Endodermal cell (in vitro differentiated cells): ENCODE data around the gene NNAT. TPM values are rescaled to one million over a fixed set of nuclear protein-coding genes. Genes with fewer than 3 reads are reported as not detected.

ENCODE experiments used
- DNase-seq: peaks from one replicate; pipeline ENCODE4 v3.0.0-alpha.2; 2017
- H3K27ac ChIP-seq: 2 replicates; pipeline ENCODE4 v1.5.1; 2013; ENCODE audit warnings: mild to moderate bottlenecking, low read depth, low read length, moderate library complexity
- H3K27me3 ChIP-seq: 2 replicates; pipeline ENCODE4 v1.6.1; 2013; ENCODE audit warnings: mild to moderate bottlenecking, low read length, moderate library complexity; ENCODE audit not compliant: insufficient read depth, control insufficient read depth, poor library complexity, severe bottlenecking
- H3K36me3 ChIP-seq: 2 replicates; pipeline ENCODE4 v1.7.0; 2013; ENCODE audit warnings: mild to moderate bottlenecking, low read length, moderate library complexity; ENCODE audit not compliant: control insufficient read depth, insufficient read depth
- H3K4me1 ChIP-seq: one replicate; pipeline ENCODE4 v1.7.0; 2013; ENCODE audit warnings: low read length; ENCODE audit not compliant: control insufficient read depth, insufficient read depth
- H3K4me3 ChIP-seq: 2 replicates; pipeline ENCODE4 v1.5.1; 2013; ENCODE audit warnings: mild to moderate bottlenecking, low read length, moderate library complexity
- H3K9ac ChIP-seq: 2 replicates; pipeline ENCODE4 v1.6.1; 2013; ENCODE audit warnings: mild to moderate bottlenecking, low read length, moderate library complexity; ENCODE audit not compliant: poor library complexity, severe bottlenecking; ENCODE audit errors: extremely low read depth
- H3K9me3 ChIP-seq: 2 replicates; pipeline ENCODE4 v1.6.1; 2013; ENCODE audit warnings: mild to moderate bottlenecking, low read length, moderate library complexity; ENCODE audit not compliant: control insufficient read depth
- H3K27ac Mint-ChIP-seq: 2 replicates; pipeline ENCODE4 v1.8.0; 2020; ENCODE audit warnings: mixed read lengths
- H3K27me3 Mint-ChIP-seq: 2 replicates; pipeline ENCODE4 v1.8.0; 2021; ENCODE audit warnings: mild to moderate bottlenecking, mixed read lengths; ENCODE audit not compliant: insufficient read depth
- H3K36me3 Mint-ChIP-seq: 2 replicates; pipeline ENCODE4 v1.8.0; 2020; ENCODE audit warnings: low read depth, mixed read lengths
- H3K4me1 Mint-ChIP-seq: 2 replicates; pipeline ENCODE4 v1.8.0; 2020; ENCODE audit warnings: mixed read lengths
- H3K4me3 Mint-ChIP-seq: 2 replicates; pipeline ENCODE4 v1.8.0; 2020; ENCODE audit warnings: mild to moderate bottlenecking, moderate library complexity, mixed read lengths
- H3K9me3 Mint-ChIP-seq: 2 replicates; pipeline ENCODE4 v1.8.0; 2020; ENCODE audit warnings: mild to moderate bottlenecking, mixed read lengths
- WGBS, 2 experiments: methylation state at CpG; one replicate each; pipeline versions ENCODE4 v1.1.5 to v1.1.7; 2013; ENCODE audit warnings: missing lambda C conversion rate in 2 of 2, mixed read lengths in 1 of 2; ENCODE audit not compliant: insufficient coverage in 1 of 2, insufficient read length in 1 of 2; 5-methylcytosine and 5-hydroxymethylcytosine counted together
- total RNA-seq, 2 donors: library from RNA; stranded (reverse); fragmentation: NEBNext Ultra II Directional in 1 of 2; extraction: Animal tissue kit (Norgen Biotek cat#: 25700) in 1 of 2; gene quantifications; 2 replicates in 1 of 2; 3 replicates in 1 of 2; pipeline ENCODE4 v1.2.1, GENCODE V29; 2021
- TF ChIP-seq, protein P1 (sequence below): fragments of 200-600 bp; sonication (generic); conservative IDR thresholded peaks from 2 replicates; pipeline ENCODE4 v1.5.0; 2021; ENCODE audit warnings: antibody characterized with exemption, mild to moderate bottlenecking

The NNAT gene
- total RNA-seq, 2 donors from 2014 or later, result 16.8 to 27.3 TPM

GRCh38 chr20:37530696-37531095 is 9.6 kb downstream of the NNAT start:
- Mint-ChIP-seq H3K4me1 (peaks cover 17% of the 10 kb centered on the region), H3K27ac (no peak overlapping the region), H3K27me3 (no peaks in the 10 kb centered on the region), H3K9me3 (no peaks in the 10 kb centered on the region), H3K4me3 (no peak overlapping the region), H3K36me3 (no peaks in the 10 kb centered on the region)
- no peaks in the 10 kb centered on the region for H3K27me3 ChIP-seq
- DNase-seq, result no peak
- TF ChIP-seq, protein P1, sequence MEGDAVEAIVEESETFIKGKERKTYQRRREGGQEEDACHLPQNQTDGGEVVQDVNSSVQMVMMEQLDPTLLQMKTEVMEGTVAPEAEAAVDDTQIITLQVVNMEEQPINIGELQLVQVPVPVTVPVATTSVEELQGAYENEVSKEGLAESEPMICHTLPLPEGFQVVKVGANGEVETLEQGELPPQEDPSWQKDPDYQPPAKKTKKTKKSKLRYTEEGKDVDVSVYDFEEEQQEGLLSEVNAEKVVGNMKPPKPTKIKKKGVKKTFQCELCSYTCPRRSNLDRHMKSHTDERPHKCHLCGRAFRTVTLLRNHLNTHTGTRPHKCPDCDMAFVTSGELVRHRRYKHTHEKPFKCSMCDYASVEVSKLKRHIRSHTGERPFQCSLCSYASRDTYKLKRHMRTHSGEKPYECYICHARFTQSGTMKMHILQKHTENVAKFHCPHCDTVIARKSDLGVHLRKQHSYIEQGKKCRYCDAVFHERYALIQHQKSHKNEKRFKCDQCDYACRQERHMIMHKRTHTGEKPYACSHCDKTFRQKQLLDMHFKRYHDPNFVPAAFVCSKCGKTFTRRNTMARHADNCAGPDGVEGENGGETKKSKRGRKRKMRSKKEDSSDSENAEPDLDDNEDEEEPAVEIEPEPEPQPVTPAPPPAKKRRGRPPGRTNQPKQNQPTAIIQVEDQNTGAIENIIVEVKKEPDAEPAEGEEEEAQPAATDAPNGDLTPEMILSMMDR, result no peak
- H3K4me1 ChIP-seq, result no peaks in the 10 kb centered on the region
- H3K4me3 ChIP-seq, result no peak overlapping the region
- H3K9me3 ChIP-seq, result no peaks in the 10 kb centered on the region
- H3K9ac ChIP-seq, result no peak overlapping the region
- no peak overlapping the region for H3K27ac ChIP-seq
- H3K36me3 ChIP-seq, result peaks cover 3% of the 10 kb centered on the region
- WGBS, 2 experiments, result 96 to 100% methylated on average over 1 to 2 of the region's 2 CpGs

DNA sequence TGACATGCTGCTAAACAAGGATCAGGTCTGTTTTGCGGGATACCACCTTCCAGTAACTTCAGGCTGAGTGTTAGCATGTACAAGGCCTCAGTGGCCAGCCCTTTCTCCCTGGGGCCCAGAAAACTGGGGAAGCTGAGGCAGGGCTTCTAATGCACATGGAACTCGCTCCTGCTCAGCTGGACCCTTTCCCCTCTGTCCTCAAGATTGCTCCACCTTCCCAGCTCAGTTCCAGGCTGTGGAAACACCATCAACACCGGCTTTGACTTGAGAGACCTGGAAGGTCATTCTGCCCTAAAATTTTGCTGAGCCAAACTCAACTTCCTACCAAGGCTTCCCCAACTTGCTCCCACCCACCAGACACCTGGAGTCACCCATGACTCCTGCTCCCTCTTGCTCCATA is 10.8 kb downstream of the NNAT start:
- Mint-ChIP-seq H3K36me3 (no peaks in the 10 kb centered on the region), H3K27ac (no peak overlapping the region), H3K9me3 (no peaks in the 10 kb centered on the region), H3K27me3 (no peaks in the 10 kb centered on the region), H3K4me1 (peaks cover 9% of the 10 kb centered on the region), H3K4me3 (no peak overlapping the region)
- H3K36me3 ChIP-seq, result no peaks in the 10 kb centered on the region
- 91 to 97% methylated on average over 3 of the region's 3 CpGs for WGBS, 2 experiments
- no peaks in the 10 kb centered on the region for H3K4me1 ChIP-seq
- H3K27ac ChIP-seq, result no peak overlapping the region
- H3K9me3 ChIP-seq, result no peaks in the 10 kb centered on the region
- DNase-seq, result no peak
- H3K27me3 ChIP-seq, result no peaks in the 10 kb centered on the region
- H3K4me3 ChIP-seq, result no peak overlapping the region
- H3K9ac ChIP-seq, result no peak overlapping the region
- TF ChIP-seq, protein P1, result no peak

GRCh38 chr20:37533154-37533715 is 12.2 kb downstream of the NNAT start:
- Histone ChIP-seq H3K9me3 (no peaks in the 10 kb centered on the region), H3K4me1 (no peaks in the 10 kb centered on the region), H3K27me3 (no peaks in the 10 kb centered on the region), H3K4me3 (no peak overlapping the region), H3K36me3 (no peaks in the 10 kb centered on the region), H3K9ac (no peak overlapping the region), H3K27ac (no peak overlapping the region)
- no peaks in the 10 kb centered on the region for H3K27me3 Mint-ChIP-seq
- no peak for DNase-seq
- no peaks in the 10 kb centered on the region for H3K9me3 Mint-ChIP-seq
- no peak overlapping the region for H3K4me3 Mint-ChIP-seq
- peaks cover 13% of the 10 kb centered on the region for H3K4me1 Mint-ChIP-seq
- 65% methylated on average over 2 of the region's 2 CpGs for WGBS, 2 experiments
- TF ChIP-seq, protein P1, result no peak
- no peak overlapping the region for H3K27ac Mint-ChIP-seq
- no peaks in the 10 kb centered on the region for H3K36me3 Mint-ChIP-seq
